Peyer's patch (tissue), 4 donors: ENCODE results near the gene TMEM8B. TPM values are rescaled to one million over a fixed set of nuclear protein-coding genes. Genes with fewer than 3 reads are reported as not detected.

Experiments
- DNase-seq, 3 donors: peaks; one replicate each; pipeline ENCODE4 v3.0.0-alpha.2; 2017 to 2019
- H3K27ac ChIP-seq, 4 donors: fragments of 200-600 bp; sonication (generic); one replicate each; pipeline ENCODE4 v1.5.1; 2016 to 2019
- H3K27me3 ChIP-seq, 2 donors: fragments of 200-600 bp; sonication (generic); one replicate each; pipeline ENCODE4 v1.5.1; 2019
- H3K36me3 ChIP-seq, 3 donors: fragments of 200-600 bp; sonication (generic); one replicate each; pipeline ENCODE4 v1.5.1; 2016 to 2019
- H3K4me1 ChIP-seq, 4 donors: fragments of 200-600 bp; sonication (generic); one replicate each; pipeline ENCODE4 v1.5.1; 2016 to 2019
- H3K4me3 ChIP-seq, 4 donors: fragments of 200-600 bp; sonication (generic); 1 replicate in 3 of 4; 2 replicates in 1 of 4; pipeline ENCODE4 v1.5.1; 2016 to 2019; ENCODE audit warnings: mild to moderate bottlenecking in 1 of 4
- H3K9me3 ChIP-seq, 4 donors: fragments of 200-600 bp; sonication (generic); one replicate each; pipeline ENCODE4 v1.5.1; 2016 to 2019; ENCODE audit warnings: mild to moderate bottlenecking in 1 of 4
- POLR2A ChIP-seq, 2 donors: fragments of 450-650 bp; IDR thresholded peaks; one replicate each; pipeline ENCODE4 v1.5.1; 2017; ENCODE audit warnings: antibody characterized with exemption in 2 of 2, mild to moderate bottlenecking in 2 of 2, moderate library complexity in 2 of 2
- total RNA-seq, 4 donors: library from RNA; depleted of rRNA; stranded (reverse); fragments of >200 nt; gene quantifications; one replicate each; pipeline ENCODE4 v1.1.0, GENCODE V29; 2016
- TF ChIP-seq, protein P1 (sequence below), 6 experiments: fragments of 450-650 bp in 4 of 6; fragments of 200-600 bp in 2 of 6; sonication (generic) in 1 of 6; IDR thresholded peaks; one replicate each; pipeline ENCODE4 v1.5.1; 2017 to 2019; ENCODE audit warnings: antibody characterized with exemption in 6 of 6, mild to moderate bottlenecking in 3 of 6, moderate library complexity in 1 of 6

Gene TMEM8B
- total RNA-seq, 4 donors from 2014 or later: 6.0 to 11.6 (median 8.1) TPM

DNA sequence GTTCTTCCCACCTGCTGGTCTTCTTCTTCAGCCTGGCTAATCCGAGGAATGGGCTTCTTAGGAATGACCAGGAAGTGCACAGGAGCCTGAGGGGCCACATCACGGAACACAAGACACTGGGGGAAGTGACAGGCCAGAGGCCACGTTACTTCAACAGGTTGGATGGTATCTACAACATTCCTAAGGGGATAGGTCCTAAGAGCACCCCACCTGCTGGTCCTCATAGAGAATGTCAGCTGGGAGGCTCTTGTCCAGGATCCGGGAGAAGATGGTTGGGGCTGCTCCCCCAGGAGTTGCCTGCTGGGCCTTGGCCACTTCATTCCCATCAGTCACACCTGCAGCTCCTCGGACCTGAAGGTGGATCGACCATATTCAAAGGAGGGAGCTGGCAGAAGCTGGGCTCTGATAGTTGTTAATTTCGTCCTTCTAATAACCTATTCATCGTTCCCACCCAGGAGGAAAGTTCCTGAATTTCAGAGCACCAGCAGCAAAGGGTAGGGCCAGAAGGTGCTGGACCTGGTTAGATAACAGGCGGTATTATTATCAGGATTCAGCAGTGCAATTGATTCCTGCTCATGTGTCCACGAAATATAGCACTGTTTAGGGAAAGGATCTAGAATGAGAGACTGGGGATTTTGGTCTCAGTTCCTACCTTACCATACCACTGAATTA is 15.5 kb upstream of the TMEM8B start:
- Histone ChIP-seq H3K27me3 (no peaks in the 10 kb centered on the region), H3K36me3 (peaks cover 0 to 7% (median 0%) of the 10 kb centered on the region in 3 donors), H3K27ac (peak overlapping the region; percentile 93 to 100 (median 99)), H3K4me3 (no peak overlapping the region), H3K9me3 (no peaks in the 10 kb centered on the region), H3K4me1 (peaks cover 0 to 30% (median 8%) of the 10 kb centered on the region in 4 donors)
- DNase-seq: no peak
- TF ChIP-seq, protein P1, sequence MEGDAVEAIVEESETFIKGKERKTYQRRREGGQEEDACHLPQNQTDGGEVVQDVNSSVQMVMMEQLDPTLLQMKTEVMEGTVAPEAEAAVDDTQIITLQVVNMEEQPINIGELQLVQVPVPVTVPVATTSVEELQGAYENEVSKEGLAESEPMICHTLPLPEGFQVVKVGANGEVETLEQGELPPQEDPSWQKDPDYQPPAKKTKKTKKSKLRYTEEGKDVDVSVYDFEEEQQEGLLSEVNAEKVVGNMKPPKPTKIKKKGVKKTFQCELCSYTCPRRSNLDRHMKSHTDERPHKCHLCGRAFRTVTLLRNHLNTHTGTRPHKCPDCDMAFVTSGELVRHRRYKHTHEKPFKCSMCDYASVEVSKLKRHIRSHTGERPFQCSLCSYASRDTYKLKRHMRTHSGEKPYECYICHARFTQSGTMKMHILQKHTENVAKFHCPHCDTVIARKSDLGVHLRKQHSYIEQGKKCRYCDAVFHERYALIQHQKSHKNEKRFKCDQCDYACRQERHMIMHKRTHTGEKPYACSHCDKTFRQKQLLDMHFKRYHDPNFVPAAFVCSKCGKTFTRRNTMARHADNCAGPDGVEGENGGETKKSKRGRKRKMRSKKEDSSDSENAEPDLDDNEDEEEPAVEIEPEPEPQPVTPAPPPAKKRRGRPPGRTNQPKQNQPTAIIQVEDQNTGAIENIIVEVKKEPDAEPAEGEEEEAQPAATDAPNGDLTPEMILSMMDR (IDR thresholded peaks at IDR 0.05): peak in 3 of 6 experiments; percentile 21 to 41 (median 33)
- no peak for TF ChIP-seq POLR2A (IDR thresholded peaks at IDR 0.05)

DNA sequence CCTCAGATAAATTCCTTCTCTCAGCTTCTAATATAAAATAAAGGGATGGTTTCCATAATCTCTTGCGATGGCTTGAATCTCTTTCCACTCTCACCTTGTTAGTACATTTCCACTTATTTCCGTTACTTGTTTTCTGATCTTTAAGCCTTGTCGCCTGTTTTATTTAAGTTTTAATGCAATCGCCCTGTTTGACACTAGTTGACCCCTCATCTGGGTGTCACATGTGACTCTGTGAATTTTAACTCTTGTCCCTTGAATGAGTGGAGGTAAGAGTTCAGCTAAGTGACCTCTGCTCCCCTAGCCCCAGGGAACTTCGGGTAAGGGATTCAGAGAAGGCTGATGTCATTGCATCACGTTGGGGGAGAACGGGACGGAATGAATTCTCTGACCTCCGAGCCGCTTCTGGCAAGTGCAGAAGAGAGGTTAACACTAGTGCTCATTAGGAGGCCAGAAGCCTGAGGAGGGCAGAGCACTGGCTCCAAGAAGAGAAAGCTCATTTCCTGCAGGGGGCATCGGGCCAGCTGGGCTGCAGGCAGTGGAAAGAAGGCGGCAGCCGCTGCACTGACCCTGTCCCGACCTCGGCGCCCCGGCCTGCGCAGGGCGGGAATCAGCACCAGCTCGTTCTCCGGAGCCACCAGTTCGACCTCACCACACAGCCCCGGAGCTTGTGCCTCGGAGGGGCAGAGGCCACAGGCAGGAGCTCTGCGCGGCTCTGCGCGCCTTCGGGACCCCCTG is 14.8 kb upstream of the TMEM8B start:
- DNase-seq: peak; percentile 69 to 84 (median 74)
- H3K4me3 ChIP-seq: peak overlapping the region; percentile 71 to 99 (median 92)
- H3K9me3 ChIP-seq: no peaks in the 10 kb centered on the region
- peak overlapping the region; percentile 93 to 100 (median 99) for H3K27ac ChIP-seq
- peaks cover 0 to under 1% (median 0%) of the 10 kb centered on the region in 3 donors for H3K36me3 ChIP-seq
- TF ChIP-seq, protein P1 (IDR thresholded peaks at IDR 0.05): peak in 4 of 6 experiments; percentile 19 to 34 (median 34)
- TF ChIP-seq POLR2A (IDR thresholded peaks at IDR 0.05): peak in 1 of 2 donors; percentile 6
- no peaks in the 10 kb centered on the region for H3K27me3 ChIP-seq
- peaks cover 0 to 30% (median 8%) of the 10 kb centered on the region in 4 donors for H3K4me1 ChIP-seq

DNA sequence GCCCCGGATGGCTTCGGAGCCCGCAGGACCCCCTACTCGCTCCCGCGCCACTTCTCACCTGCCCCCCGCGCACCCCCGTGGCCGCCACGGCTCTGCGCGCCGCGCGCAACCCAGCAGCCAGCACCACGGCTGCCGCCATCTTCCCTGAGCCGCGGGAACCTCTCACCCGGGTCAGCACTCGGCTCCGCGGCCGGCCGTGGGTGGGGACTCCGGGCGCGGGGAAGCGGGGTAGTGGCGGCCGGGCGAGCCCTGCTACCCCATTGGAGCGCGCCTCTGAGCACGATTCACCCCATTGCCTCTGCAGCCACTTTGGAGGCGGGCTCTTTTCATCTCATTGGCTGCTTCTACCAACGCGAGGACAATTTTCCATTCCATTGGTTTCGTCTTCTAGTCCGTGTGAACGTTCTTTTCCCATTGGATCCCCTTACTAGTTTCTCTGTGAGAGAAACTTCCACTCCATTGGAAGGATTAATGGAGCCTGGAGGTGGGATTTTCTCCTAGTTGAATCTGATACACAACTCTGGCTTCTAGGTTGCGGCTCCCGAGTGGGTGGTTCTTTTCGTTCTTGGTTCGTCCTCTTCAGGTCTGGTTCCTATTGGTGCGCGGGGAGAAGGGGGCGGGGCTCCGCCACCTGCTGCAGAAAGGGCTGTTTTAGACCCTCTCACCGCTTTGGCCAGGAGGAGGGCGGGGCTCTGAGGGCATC is 14.0 kb upstream of the TMEM8B start, which contains the start of gene HINT2:
HINT2 (minus strand) TSS at position 202 of the 703 bp plus-strand sequence; CDS start at position 139, 63 bp downstream.
- peak within 1 kb of the TSS; percentile 71 to 99 (median 92) for H3K4me3 ChIP-seq

DNA sequence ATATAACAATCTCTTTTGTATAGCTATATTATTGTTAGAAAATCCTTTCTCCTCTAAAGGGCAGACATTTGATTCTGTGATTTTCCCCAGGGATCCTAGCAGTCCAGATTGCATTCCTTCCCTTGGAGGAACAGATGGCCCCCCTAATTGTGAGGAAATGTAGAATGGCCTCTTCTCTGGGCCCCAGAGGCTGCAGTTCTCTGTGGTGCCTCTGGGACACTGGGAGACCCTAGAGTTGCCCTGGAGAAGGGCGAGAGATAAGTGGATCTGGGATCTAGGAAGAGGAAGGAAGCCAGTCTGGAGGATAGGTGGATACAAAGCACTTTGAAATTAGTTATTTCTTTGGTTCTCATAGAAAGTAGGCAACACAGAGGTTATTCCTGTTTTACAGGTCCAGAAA is 12.3 kb upstream of the TMEM8B start:
- no peak overlapping the region for H3K27ac ChIP-seq
- H3K4me1 ChIP-seq: peaks cover 0 to 22% (median 6%) of the 10 kb centered on the region in 4 donors
- TF ChIP-seq, protein P1 (IDR thresholded peaks at IDR 0.05): no peak
- no peak for TF ChIP-seq POLR2A (IDR thresholded peaks at IDR 0.05)
- no peaks in the 10 kb centered on the region for H3K27me3 ChIP-seq
- no peak overlapping the region for H3K4me3 ChIP-seq
- no peaks in the 10 kb centered on the region for H3K9me3 ChIP-seq
- DNase-seq: no peak
- H3K36me3 ChIP-seq: no peaks in the 10 kb centered on the region

More for the DNA sequence above, 14.0 kb upstream of the TMEM8B start, which contains the start of gene HINT2:
- H3K9me3 ChIP-seq: no peaks in the 10 kb centered on the region
- H3K36me3 ChIP-seq: no peaks in the 10 kb centered on the region
- peak within 1 kb of the TSS; percentile 93 to 100 (median 99) for H3K27ac ChIP-seq
- peak; percentile 97 to 100 (median 100) for DNase-seq
- peak; percentile 96 to 97 for TF ChIP-seq POLR2A (IDR thresholded peaks at IDR 0.05)
- TF ChIP-seq, protein P1 (IDR thresholded peaks at IDR 0.05): peak in 1 of 6 experiments; percentile 1
- peaks cover 0 to 30% (median 8%) of the 10 kb centered on the region in 4 donors for H3K4me1 ChIP-seq
- no peaks in the 10 kb centered on the region for H3K27me3 ChIP-seq

DNA sequence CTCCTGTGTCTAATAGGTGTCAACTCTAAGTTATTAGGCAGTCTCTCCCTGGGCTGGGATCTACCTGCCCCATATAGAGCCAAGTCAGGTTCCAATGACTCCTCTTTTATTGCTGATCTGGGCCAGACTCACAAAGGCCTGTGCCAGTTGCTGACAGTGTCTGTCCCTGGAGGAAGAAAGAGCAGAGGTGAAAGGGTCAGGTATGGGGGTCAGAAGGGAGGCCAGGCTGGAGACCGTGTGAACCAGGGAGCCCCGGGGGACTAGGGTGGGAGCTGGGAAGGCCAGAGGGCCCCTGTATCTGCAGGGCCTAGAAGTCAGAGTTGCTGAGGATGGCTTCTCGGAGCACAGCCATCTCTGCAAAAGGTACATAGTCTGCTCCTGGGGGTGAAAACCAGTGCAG is 10.7 kb upstream of the TMEM8B start:
- no peaks in the 10 kb centered on the region for H3K9me3 ChIP-seq
- peaks cover 0 to 9% (median 4%) of the 10 kb centered on the region in 4 donors for H3K4me1 ChIP-seq
- H3K27ac ChIP-seq: no peak overlapping the region
- H3K36me3 ChIP-seq: no peaks in the 10 kb centered on the region
- DNase-seq: no peak
- H3K27me3 ChIP-seq: no peaks in the 10 kb centered on the region
- no peak for TF ChIP-seq POLR2A (IDR thresholded peaks at IDR 0.05)
- TF ChIP-seq, protein P1 (IDR thresholded peaks at IDR 0.05): no peak
- no peak overlapping the region for H3K4me3 ChIP-seq
